ENCODE measurements around the gene KIF26B.

Gene KIF26B

GRCh38 chr1:245649666-245650065 lies 494.9 kb downstream of the KIF26B start:
- no peak for TF ChIP-seq CTCF (IDR thresholded peaks at IDR 0.05)

GRCh38 chr1:245650441-245650960 lies 495.7 kb downstream of the KIF26B start:
- no peak for TF ChIP-seq CTCF (IDR thresholded peaks at IDR 0.05)

- no peak for TF ChIP-seq CTCF (IDR thresholded peaks at IDR 0.05)
Observed at GRCh38 chr1:245651093-245651492, 496.3 kb downstream of the KIF26B start.

- no peak for TF ChIP-seq CTCF (IDR thresholded peaks at IDR 0.05)
Observed at GRCh38 chr1:245652116-245652515, 497.3 kb downstream of the KIF26B start.

- TF ChIP-seq CTCF (IDR thresholded peaks at IDR 0.05) = no peak
Observed at GRCh38 chr1:245652660-245653427, 498.1 kb downstream of the KIF26B start.

GRCh38 chr1:245654460-245655050 lies 499.8 kb downstream of the KIF26B start:
- TF ChIP-seq CTCF (IDR thresholded peaks at IDR 0.05) = no peak

GRCh38 chr1:245656189-245656717 lies 501.5 kb downstream of the KIF26B start:
- no peak for TF ChIP-seq CTCF (IDR thresholded peaks at IDR 0.05)
